ENCODE results near the gene HINT3. TPM values are rescaled to one million over a fixed set of nuclear protein-coding genes. Genes with fewer than 3 reads are reported as not detected.

The HINT3 gene
- total RNA-seq, 1 experiment from 2014 or later: 15.1 TPM

DNA sequence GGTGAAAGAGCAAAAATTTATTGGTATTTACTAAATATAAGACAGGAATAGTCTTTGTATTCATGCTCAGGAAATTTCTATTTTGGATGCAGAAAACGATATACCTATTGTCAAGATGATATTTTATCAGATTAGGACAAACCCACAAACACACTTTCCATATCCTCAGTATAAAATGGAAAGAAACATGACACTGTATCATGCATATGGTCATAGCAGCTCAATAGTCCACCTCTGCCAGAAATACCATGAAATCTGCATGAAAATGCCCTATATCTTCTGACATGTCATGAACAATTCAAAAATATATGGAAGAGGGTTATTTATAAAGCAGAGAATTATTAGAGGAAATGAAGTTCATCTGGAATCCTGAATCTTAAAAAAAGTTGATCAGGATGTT is 11.7 kb upstream of the HINT3 start:
- BruUV-seq (replicated peaks): TSS peak; percentile 59
- no peak overlapping the region for H3K4me3 Mint-ChIP-seq (ENCODE audit: low read depth, unreplicated experiment)
- intact Hi-C loops (cut with micrococcal nuclease; ENCODE audit: unreplicated experiment): loop anchor here (5.0 kb wide), 1 partner anchor 78 kb away; no protein-coding TSS in a partner anchor
- H3K27ac Mint-ChIP-seq (ENCODE audit: unreplicated experiment): peak overlapping the region; percentile 95
- no peaks in the 10 kb centered on the region for H3K27me3 Mint-ChIP-seq (ENCODE audit: unreplicated experiment)
- H3K9me3 Mint-ChIP-seq (ENCODE audit: low read depth, unreplicated experiment): no peaks in the 10 kb centered on the region
- no peak for DNase-seq
- CTCF ChIA-PET: interaction anchor here (0.5 to 2.5 kb wide), 2 partner anchors 13 to 95 kb away, joined by 3 to 11 read pairs; no protein-coding TSS in a partner anchor
- H3K36me3 Mint-ChIP-seq (ENCODE audit: insufficient read depth, unreplicated experiment): peaks cover 9% of the 10 kb centered on the region
- TF ChIP-seq, protein P1, sequence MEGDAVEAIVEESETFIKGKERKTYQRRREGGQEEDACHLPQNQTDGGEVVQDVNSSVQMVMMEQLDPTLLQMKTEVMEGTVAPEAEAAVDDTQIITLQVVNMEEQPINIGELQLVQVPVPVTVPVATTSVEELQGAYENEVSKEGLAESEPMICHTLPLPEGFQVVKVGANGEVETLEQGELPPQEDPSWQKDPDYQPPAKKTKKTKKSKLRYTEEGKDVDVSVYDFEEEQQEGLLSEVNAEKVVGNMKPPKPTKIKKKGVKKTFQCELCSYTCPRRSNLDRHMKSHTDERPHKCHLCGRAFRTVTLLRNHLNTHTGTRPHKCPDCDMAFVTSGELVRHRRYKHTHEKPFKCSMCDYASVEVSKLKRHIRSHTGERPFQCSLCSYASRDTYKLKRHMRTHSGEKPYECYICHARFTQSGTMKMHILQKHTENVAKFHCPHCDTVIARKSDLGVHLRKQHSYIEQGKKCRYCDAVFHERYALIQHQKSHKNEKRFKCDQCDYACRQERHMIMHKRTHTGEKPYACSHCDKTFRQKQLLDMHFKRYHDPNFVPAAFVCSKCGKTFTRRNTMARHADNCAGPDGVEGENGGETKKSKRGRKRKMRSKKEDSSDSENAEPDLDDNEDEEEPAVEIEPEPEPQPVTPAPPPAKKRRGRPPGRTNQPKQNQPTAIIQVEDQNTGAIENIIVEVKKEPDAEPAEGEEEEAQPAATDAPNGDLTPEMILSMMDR (IDR thresholded peaks at IDR 0.05; ENCODE audit: unreplicated experiment): no peak
- peaks cover 53% of the 10 kb centered on the region for H3K4me1 Mint-ChIP-seq (ENCODE audit: low read depth, unreplicated experiment)

DNA sequence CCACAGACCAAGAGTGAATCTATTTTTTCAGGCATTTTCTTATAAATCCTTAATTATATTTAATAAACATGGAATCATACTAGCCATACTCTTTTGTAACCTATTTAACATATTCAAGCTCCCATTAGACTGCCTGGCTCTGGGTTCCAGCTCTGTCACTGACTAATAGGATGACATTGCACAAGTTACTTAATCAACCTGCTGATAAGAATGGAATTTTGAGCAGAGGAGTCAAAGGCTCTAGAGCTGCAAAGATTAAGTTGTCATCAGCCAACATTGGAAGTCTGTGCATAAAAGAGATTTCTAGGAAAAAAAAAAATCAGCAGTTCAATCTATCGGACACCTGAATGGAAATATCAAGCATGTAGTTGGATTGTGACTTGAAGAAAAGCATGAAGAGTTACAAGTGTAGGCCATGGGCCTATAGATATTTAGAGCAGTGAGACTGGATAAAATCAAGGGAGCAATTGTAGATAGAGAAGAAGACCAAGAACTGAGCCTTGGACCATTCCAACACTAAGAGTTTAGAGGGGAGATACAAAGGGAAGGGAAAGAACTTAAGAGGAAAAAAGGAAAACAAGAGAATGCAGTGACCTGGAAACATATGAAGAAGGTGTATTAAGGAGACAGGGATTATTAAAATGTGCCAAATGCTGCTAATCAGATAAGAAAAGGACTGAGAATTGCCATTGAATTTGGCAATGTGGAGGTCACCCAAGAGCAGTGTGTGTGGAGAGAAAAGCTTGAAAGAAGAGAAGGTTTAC is 11.0 kb upstream of the HINT3 start:
- H3K36me3 Mint-ChIP-seq (ENCODE audit: insufficient read depth, unreplicated experiment): peaks cover 9% of the 10 kb centered on the region
- peak overlapping the region; percentile 35 for H3K4me3 Mint-ChIP-seq (ENCODE audit: low read depth, unreplicated experiment)
- TF ChIP-seq, protein P1 (IDR thresholded peaks at IDR 0.05; ENCODE audit: unreplicated experiment): no peak
- intact Hi-C loops (cut with micrococcal nuclease; ENCODE audit: unreplicated experiment): loop anchor here (1.0 to 5.0 kb wide), 2 partner anchors 25 to 78 kb away; no protein-coding TSS in a partner anchor
- peak overlapping the region; percentile 95 for H3K27ac Mint-ChIP-seq (ENCODE audit: unreplicated experiment)
- H3K9me3 Mint-ChIP-seq (ENCODE audit: low read depth, unreplicated experiment): no peaks in the 10 kb centered on the region
- H3K4me1 Mint-ChIP-seq (ENCODE audit: low read depth, unreplicated experiment): peaks cover 54% of the 10 kb centered on the region
- BruUV-seq (replicated peaks): TSS peak; percentile 80
- no peaks in the 10 kb centered on the region for H3K27me3 Mint-ChIP-seq (ENCODE audit: unreplicated experiment)
- CTCF ChIA-PET: interaction anchor here (0.5 to 3.4 kb wide), 3 partner anchors 11 to 95 kb away, joined by 3 to 18 read pairs (median 11); partner anchors contain the start of gene HINT3
- DNase-seq: no peak

DNA sequence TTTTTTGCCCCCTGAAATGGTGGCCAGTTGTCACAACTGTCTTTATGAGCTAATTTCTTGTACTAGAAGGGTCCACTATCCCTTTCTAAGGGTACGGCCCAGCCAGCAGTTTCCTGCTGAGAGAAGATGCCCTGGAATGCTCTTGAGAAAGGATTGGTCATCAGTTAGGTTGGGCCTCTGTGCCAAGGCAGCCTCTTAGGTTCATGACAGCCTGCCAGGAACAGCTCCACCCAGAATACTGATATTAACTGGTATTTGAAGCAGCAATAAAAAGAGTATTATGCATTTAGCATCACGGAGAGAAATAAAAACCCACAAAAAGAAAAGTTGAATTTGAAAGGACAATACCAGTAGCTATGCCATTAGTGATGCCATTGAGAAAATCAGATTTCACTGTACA is 9.0 kb upstream of the HINT3 start:
- H3K27ac Mint-ChIP-seq (ENCODE audit: unreplicated experiment): peak overlapping the region; percentile 95
- CTCF ChIA-PET: interaction anchor here (1.2 to 3.4 kb wide), 2 partner anchors 9 to 12 kb away, joined by 3 to 18 read pairs; partner anchors contain the start of gene HINT3
- intact Hi-C loops (cut with micrococcal nuclease; ENCODE audit: unreplicated experiment): loop anchor here (5.0 kb wide), 1 partner anchor 80 kb away; no protein-coding TSS in a partner anchor
- TF ChIP-seq, protein P1 (IDR thresholded peaks at IDR 0.05; ENCODE audit: unreplicated experiment): no peak
- BruUV-seq (replicated peaks): no TSS peak
- peaks cover 9% of the 10 kb centered on the region for H3K36me3 Mint-ChIP-seq (ENCODE audit: insufficient read depth, unreplicated experiment)
- no peaks in the 10 kb centered on the region for H3K27me3 Mint-ChIP-seq (ENCODE audit: unreplicated experiment)
- no peak overlapping the region for H3K4me3 Mint-ChIP-seq (ENCODE audit: low read depth, unreplicated experiment)
- no peak for DNase-seq
- peaks cover 69% of the 10 kb centered on the region for H3K4me1 Mint-ChIP-seq (ENCODE audit: low read depth, unreplicated experiment)
- peaks cover 6% of the 10 kb centered on the region for H3K9me3 Mint-ChIP-seq (ENCODE audit: low read depth, unreplicated experiment)

DNA sequence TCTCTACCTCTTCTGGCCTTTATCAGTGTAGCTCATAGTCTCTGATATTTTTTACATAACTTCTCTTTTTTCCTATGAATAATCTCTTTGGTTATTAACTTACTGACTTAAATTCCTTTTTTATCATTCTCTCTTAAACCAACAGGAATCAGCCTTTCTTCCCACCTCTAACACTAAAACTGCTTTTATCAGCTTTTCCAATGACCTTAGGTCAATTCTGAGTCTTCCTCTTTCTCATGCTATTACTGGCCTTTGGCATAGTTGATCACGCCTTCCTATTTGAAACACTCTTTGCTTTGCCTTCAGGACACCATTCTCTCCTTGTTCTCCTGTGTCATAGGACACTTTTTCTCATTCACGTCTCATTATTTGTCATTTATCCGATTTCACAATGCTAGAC is 8.1 kb upstream of the HINT3 start:
- no peak overlapping the region for H3K4me3 Mint-ChIP-seq (ENCODE audit: low read depth, unreplicated experiment)
- no peaks in the 10 kb centered on the region for H3K27me3 Mint-ChIP-seq (ENCODE audit: unreplicated experiment)
- TF ChIP-seq, protein P1 (IDR thresholded peaks at IDR 0.05; ENCODE audit: unreplicated experiment): no peak
- intact Hi-C loops (cut with micrococcal nuclease; ENCODE audit: unreplicated experiment): loop anchor here (5.0 kb wide), 1 partner anchor 81 kb away; no protein-coding TSS in a partner anchor
- peak overlapping the region; percentile 45 for H3K27ac Mint-ChIP-seq (ENCODE audit: unreplicated experiment)
- H3K4me1 Mint-ChIP-seq (ENCODE audit: low read depth, unreplicated experiment): peaks cover 61% of the 10 kb centered on the region
- no TSS peak for BruUV-seq (replicated peaks)
- peaks cover 6% of the 10 kb centered on the region for H3K9me3 Mint-ChIP-seq (ENCODE audit: low read depth, unreplicated experiment)
- no peak for DNase-seq
- H3K36me3 Mint-ChIP-seq (ENCODE audit: insufficient read depth, unreplicated experiment): peaks cover 9% of the 10 kb centered on the region
- CTCF ChIA-PET: interaction anchor here (1.2 to 3.4 kb wide), 2 partner anchors 8 to 11 kb away, joined by 3 to 18 read pairs; partner anchors contain the start of gene HINT3
